CD4-positive, alpha-beta T cell treated with Interleukin-4 for 1 hour (primary cell): ENCODE results near the gene ATF4.
A peak's percentile ranks its signal among the peaks of the same experiment; 100 is the strongest.
"Not testable (repeated sequence)": the region's sequence is repeated elsewhere in the genome, so short reads cannot be mapped to it uniquely, and the experiment has no call there.

Experiments used
- DNase-seq, 2 donors: peaks; one replicate each; pipeline ENCODE4 v3.0.0-alpha.2; 2020 to 2022

The ATF4 gene

GRCh38 chr22:39489094-39490068 is 31.0 kb upstream of the ATF4 start:
- no peak for DNase-seq

DNA sequence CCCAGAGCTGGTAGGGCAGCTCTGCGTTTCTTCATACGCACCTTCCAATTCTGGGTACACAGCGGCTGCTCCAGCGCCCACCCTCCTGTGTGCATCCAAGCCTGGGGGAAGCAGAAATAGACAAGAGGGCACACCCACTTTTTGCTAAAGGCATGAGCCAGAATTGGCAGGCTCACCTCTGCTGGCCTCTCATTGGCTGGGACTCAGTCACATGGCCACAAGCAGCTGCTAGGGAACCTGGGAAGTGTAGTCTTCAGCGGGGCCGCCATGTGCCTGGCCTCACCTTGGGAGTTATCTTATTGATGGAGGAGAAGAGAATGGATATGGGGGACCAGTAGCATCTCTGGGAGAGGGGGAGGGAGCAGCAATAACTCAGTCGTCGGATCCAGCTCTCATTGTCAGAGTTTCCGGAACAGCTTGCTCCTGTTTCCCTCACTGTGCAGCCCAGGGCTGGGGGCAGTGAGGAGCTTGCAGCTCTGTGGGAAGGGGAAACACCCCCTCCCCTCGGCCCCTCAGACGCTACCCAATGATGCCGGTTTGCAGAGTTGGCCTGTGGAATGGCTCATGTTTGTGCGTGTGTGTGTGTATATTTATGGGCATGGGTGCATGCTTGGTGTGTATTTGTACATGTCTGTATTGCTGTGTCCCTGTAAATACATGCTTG is 30.1 kb upstream of the ATF4 start:
- DNase-seq, result peak; percentile 89 to 91

DNA sequence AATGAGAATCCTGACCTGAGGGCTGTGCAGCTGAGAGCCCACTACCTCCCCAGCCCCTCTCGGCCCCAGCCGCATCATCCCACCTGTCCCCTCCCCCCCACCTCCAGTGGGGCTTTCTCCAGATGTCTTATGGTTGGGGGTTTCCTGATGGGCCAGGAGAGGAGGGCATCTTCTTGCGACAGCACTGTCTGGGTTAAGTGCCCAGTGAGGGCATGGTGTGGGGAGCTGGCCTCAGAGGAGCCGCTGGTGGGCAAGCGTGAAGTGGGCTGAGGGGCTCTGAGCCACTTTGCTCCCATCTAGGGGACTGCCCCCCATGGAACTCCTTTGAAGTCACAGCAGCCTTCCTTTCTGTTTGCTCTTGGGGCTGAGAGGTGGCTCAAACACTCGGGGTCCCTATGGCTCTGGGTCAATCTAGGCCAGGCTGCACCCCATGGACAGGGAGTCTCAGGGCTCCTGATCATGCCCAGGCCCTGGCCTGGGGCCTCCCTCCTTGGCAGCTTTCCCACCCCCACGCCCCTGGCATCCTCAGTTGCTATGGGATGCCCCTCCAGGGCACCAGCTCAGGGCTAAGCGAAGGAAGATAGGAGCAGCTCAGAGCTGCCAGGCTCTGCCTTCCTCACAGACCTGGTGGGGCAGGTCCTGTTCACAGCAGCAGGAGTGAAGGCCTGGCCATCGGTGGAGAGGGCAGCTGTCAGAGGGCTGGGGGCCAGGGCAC is 29.2 kb upstream of the ATF4 start:
- no peak for DNase-seq

DNA sequence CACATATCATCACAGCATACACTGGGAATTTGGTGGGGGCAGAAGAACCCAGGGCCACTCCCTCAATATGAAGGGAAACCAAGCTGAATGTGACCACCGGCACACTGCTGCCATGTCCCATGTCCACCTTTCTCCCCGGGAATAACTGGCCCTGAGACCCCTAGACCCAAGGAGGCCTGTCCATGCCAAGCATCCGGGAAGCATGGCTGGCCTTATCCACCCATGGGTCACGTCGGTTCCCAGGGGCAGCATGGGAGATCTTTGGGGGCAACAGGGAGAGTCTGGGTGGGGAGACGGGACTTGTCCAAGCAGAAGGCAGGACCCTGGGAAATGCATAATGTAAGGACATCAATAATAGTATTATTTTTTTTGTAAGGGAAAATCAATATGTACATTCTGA is 28.7 kb upstream of the ATF4 start:
- no peak for DNase-seq

DNA sequence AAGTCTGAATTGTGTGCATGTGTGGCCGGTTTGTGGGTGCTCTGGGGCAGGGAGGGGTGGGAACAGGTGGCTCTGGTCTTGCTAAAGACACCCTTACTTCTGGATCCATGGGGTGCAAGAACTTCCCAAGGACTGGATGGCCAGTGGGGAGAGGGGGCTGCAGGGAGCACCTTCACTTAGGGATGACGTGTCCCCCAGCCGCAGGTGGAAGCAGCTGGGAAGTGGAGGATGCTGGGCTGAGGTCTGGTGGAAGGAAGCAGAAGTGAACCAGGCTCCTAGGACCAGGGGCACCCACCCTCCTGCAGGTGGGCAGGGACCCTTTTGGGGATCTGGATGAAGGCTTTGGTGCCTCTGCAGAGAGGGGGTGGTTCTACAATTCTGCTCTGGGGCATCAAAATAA is 28.2 kb upstream of the ATF4 start:
- DNase-seq, result no peak

DNA sequence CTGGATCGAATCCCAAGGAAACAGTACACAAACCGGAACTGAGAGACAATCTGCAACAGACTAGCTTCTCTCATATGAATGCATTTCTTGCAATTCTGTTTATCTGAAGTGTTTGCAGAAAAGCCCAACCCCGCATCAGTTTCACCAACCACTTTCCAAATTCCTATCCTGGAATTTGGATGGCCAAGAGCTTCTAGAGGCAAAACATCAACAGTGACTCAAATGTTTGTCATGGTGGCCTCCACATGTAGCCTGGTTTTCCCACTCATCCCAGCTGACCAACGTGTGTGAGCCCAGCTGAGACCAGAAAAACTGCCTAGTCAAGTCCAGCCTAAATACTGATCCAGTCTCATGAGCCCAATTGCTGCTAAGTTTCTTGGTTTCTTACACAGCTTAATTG is 26.6 kb upstream of the ATF4 start:
- DNase-seq, result no peak

GRCh38 chr22:39494471-39495120 is 25.8 kb upstream of the ATF4 start:
- peak in 1 of 2 donors; percentile 49 for DNase-seq

DNA sequence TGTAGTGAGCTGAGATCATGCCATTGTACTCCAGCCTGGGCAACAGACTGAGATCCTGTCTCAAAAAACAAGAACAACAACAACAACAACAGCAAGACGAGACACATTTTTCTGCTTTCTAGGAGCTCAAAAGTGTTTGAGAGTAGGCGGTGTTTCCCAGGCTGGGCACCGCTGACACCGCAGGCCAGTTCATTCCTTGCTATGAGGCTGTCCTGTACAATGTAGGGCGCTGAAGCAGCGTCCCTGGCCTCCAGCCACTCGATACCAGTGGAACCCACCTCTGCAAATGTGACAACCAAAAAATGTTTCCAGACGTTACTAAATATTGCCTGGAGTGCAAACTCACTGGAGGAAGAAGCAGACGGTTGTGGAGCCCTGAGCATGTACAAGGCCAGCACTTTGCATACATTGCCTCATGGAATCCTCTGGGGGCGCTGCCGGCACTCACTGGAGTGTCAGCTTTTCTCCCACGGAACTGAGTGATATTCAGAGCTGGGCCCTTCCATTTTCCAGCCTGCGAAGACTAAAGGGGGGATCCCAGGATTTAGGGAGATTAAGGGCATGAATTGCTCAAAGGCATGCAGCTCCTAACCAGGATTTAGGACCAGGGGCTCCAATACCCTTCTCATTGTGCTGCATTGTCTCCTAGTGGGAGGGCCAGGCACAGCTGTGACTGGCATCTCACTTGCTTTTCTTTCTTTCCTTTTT is 24.1 kb upstream of the ATF4 start:
- DNase-seq, result peak; percentile 57 to 59

- DNase-seq, result no peak
These were observed 22.9 kb upstream of the ATF4 start for GRCh38 chr22:39497429-39497828.

DNA sequence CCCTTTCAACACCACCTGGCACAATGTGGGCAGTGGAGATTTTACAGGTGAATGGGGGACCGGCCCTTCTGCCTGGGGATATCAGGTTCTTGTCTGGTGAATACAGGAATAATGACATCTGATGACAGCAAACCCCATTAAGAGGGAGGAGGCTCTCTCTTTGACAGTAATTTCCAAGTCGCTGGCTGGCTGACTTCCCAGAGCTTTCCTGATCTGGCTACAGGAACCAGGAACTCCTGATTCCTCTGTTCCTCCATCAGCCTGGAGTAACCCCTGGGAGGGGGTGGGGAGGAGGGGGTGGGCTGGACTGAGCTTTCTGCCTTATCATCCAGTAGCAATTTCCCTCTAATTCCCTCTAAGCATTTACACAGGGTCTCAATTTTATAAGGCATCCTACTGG is 22.0 kb upstream of the ATF4 start:
- no peak for DNase-seq

DNA sequence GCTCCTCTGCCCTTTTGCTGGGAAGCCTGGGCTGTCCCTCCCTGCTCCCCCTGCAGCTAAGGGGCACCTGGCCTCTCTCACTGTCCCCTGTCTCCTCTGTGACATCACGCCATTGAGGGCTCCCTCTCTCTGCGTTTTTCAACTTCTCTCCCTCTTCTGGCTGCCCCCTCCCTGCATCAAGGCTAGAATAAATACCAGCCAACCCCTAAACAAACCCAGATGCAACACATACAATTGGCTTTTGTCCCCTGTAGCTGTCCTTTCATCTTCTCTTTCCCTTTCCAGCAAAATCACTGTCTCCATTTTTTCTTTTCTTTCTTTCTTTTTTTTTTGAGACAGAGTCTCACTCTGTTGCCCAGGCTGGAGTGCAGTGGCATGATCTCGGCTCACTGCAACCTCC is 21.6 kb upstream of the ATF4 start:
- DNase-seq, result no peak

DNA sequence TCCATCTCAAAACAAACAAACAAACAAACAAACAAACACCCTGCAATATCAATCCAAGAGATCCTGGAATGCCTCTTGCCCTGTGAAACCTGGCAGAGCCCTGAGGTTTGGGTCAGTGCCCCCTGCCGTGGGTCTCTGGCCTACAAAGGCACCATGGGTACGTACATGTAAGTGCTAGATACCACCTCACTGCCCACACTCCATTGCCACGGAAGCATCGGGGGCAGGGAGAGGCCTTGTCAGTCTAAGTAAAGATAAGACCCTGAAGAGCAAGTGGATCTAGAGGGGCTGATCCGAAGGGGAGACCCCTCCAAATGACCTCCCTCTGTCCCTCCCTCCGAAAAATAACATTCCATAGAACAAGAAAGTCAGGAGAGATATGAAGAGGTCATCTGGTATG is 20.3 kb upstream of the ATF4 start:
- DNase-seq, result no peak

DNA sequence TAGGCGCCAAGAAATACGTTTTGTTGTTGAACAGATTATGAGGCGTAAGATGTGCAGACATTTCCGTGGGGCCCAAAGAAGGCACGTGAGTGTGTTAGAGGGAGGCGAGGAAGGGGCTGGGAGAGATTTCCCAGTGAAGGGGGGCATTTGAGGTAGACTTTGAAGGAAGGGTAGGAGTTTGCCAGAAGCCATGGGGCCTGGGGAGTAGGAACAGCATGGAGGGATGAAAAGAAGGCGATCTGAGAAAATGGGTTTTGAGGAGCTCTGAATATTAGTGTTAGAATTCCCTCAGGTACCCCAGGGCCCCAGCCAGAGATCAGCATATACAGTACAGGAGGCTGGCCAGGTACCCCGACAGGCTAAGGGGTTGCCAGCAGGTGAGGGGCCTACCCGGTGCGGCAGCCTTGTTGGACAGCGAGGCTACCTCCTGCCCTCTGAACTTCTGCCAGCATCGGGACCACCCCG is 18.7 kb upstream of the ATF4 start:
- no peak for DNase-seq

DNA sequence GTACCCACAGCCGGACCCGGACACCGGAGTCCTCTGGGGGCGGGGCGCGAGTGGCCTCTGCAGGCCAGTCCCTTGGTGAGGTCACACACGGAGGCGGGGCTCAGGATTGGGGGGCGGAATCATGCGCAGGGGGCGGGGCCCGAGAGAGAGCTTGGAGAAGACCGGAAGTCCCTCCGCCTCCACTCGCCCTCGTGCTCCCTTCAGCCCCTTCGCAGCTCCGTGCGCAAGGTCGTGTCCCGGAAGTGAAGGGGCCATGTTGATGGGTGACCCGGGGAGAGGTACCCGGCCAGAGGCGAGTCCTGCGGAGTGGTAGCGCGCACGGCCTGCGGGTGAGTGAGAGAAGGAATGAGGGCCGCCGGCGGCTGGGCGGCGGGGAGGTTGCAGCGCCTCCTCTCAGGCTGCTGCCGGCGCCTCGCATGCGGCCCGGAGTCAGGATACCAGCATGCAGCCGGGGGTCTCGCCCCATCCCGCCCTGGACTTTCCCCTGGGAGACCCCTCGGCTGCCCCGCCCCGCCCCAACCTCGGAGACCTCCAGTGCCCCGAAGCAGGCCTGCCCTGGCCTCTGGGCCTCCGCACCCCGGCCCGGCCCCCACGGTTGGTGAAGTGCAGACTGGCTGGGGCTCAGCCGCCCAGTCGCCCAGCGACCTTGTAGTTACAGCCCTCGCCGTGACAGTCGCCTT is 18.1 kb upstream of the ATF4 start, which contains the start of gene MIEF1:
TSS of gene MIEF1 (plus strand) at position 182 of the 680 bp plus-strand sequence. CDS start 9,005 bp downstream, outside the sequence.
- peak; percentile 93 to 95 for DNase-seq

GRCh38 chr22:39502789-39503409 is 17.5 kb upstream of the ATF4 start:
- no peak for DNase-seq

- DNase-seq, result no peak
These were observed 16.7 kb upstream of the ATF4 start for GRCh38 chr22:39503630-39504029.

DNA sequence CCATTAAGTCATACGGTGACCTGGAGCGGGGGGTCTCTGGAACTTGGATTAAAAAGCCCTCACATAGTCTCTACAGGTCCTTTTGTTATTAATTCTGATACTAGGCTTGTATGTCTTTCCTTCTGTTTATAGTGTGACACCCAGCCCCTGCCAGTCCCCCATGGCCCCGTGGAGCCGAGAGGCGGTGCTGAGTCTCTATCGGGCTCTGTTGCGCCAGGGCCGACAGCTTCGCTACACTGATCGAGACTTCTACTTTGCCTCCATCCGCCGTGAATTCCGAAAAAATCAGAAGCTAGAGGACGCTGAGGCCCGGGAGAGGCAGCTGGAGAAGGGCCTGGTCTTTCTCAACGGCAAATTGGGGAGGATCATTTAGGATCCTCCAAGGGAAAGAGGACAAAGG is 16.3 kb upstream of the ATF4 start:
- DNase-seq, result no peak

GRCh38 chr22:39507021-39507420 is 13.3 kb upstream of the ATF4 start:
- DNase-seq, result not testable (repeated sequence)

DNA sequence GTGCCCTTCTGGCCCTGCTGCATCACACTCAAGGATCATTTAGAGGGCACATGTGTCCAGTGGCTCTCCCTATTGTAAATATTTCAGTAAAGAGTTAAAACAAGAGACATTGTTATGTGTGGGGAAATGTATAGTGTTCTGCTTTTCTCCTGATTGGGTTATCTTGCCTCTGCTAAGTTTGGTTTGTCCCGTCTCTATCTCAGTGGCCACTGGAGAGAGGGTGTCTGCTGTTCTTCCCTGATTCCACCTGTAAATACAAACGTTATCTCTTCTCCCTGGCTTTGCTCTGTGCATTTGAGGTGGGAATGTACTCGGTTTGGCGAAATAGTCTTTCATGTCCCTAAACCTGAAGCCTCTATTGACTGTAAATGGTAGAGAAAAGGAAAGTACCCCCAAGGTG is 12.0 kb upstream of the ATF4 start:
- DNase-seq, result no peak

DNA sequence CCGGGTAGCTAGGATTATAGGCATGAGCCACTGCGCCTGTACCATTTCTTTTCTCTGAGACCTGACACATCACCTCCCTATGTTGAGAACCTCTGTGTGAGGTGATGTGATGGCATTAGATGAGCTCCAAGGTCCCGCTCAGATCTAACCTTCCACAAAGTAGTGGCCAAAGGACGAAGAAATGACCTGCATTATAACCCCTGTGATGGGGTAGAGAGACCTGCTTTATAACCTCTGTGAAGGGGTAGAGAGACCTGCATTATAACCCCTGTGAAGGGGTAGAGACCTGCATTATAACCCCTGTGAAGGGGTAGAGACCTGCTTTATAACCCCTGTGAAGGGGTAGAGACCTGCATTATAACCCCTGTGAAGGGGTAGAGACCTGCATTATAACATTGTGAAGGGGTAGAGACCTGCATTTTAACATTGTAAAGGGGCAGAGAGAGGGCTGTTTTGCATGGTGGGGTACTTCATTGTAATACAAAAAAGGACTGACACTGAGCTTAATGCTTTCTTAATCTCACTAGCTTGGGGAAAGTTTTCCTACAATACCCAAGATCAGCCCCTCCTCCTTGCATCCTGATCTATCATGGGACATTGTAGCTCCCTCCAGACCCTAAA is 9.7 kb upstream of the ATF4 start:
- DNase-seq, result no peak

- no peak for DNase-seq
These were observed 9.1 kb upstream of the ATF4 start for GRCh38 chr22:39511226-39511625.
